Measurements from ENCODE around the gene CACNA1S. TPM values are rescaled to one million over a fixed set of nuclear protein-coding genes. Genes with fewer than 3 reads are reported as not detected.

CACNA1S gene
- total and polyA plus RNA-seq, 2 of the 8 experiments (the other 6 are each of a cell fraction or from before 2014, with no cell fraction given), result 0.06 TPM; not detected in 1

GRCh38 chr1:201024625-201024998, 87.6 kb downstream of the CACNA1S start:
- H3K4me2 ChIP-seq (ENCODE audit: insufficient read depth in 1 of 2, low read depth in 2 of 2, low read length in 2 of 2), result peak overlapping the region; percentile 81 to 90
- CTCF ChIA-PET (ENCODE audit: partially characterized antibody), result interaction anchor here (0.6 to 23.5 kb wide), 16 partner anchors 9 to 912 kb away, joined by 3 to 532 read pairs (median 14); no protein-coding TSS in a partner anchor
- TF ChIP-seq SIX5 (IDR thresholded peaks at IDR 0.05; ENCODE audit: low read depth, low read length), result no peak
- no peak for TF ChIP-seq CBX5 (IDR thresholded peaks at IDR 0.05; ENCODE audit: low read depth, low read length)
- TF ChIP-seq TEAD4 (IDR thresholded peaks at IDR 0.05; ENCODE audit: low read depth, low read length), result no peak
- TF ChIP-seq SP1 (IDR thresholded peaks at IDR 0.05; ENCODE audit: low read depth, low read length), result no peak
- no peak for TF ChIP-seq RBBP5 (IDR thresholded peaks at IDR 0.05; ENCODE audit: borderline replicate concordance, low read depth, low read length)

More at GRCh38 chr1:201024625-201024998, 87.6 kb downstream of the CACNA1S start:
- Histone ChIP-seq H3K18ac (ENCODE audit: extremely low read depth, low read length) (peak overlapping the region; percentile 88; the same call in 1 of the 2 replicates), H3K9ac (replicated peaks in 1 of 4; ENCODE audit: extremely low read depth in 1 of 4, low read depth in 3 of 4, low read length in 3 of 4) (no peak overlapping the region), H3K79me1 (ENCODE audit: low read depth, low read length) (no peaks in the 10 kb centered on the region), H3K4me1 (replicated peaks in 1 of 4; ENCODE audit: control insufficient read depth in 3 of 4, insufficient read depth in 4 of 4, low read length in 3 of 4) (peaks cover 22 to 46% (median 36%) of the 10 kb centered on the region in 4 experiments), H3K23ac (ENCODE audit: insufficient read length) (no peak overlapping the region), H3K27me3 (replicated peaks in 1 of 4; ENCODE audit: control insufficient read depth in 3 of 4, extremely low read depth in 1 of 4, insufficient read depth in 3 of 4, low read length in 3 of 4) (peaks cover 0 to 5% (median under 1%) of the 10 kb centered on the region in 4 experiments; a peak in 2 of 7 replicates), H3K9me3 (ENCODE audit: insufficient read depth in 2 of 2, low read depth in 1 of 2, low read length in 1 of 2) (no peaks in the 10 kb centered on the region), H2BK15ac (ENCODE audit: low read length) (no peak overlapping the region), H3K14ac (ENCODE audit: insufficient read length) (no peak overlapping the region), H2AFZ (ENCODE audit: low read length) (no peak overlapping the region), H4K5ac (ENCODE audit: insufficient read length, low read depth, low read length) (no peak overlapping the region), H4K20me1 (replicated peaks in 1 of 2; ENCODE audit: control insufficient read depth in 1 of 2, insufficient read depth in 2 of 2, low read length in 2 of 2) (peaks cover 0 to 1% of the 10 kb centered on the region in 2 experiments), H3K56ac (replicated peaks; ENCODE audit: insufficient read length, low read depth, low read length) (no peak overlapping the region), H2BK20ac (ENCODE audit: low read length) (0 out of 2 replicates have a peak overlapping the region, but pooled peaks have one; percentile 72), H4K91ac (replicated peaks; ENCODE audit: insufficient read length, low read length) (peak overlapping the region; percentile 58), H3K79me2 (ENCODE audit: control insufficient read depth in 1 of 2, insufficient read depth in 2 of 2, low read length in 2 of 2) (peaks cover 0 to 12% of the 10 kb centered on the region in 2 experiments; a peak in 1 of 4 replicates), H3K27ac (ENCODE audit: low read depth, low read length) (no peak overlapping the region), H3K36me3 (ENCODE audit: control insufficient read depth in 2 of 4, insufficient read depth in 4 of 4, low read length in 3 of 4) (peaks cover 0 to 5% (median 0%) of the 10 kb centered on the region in 4 experiments; a peak in 3 of 8 replicates), H2BK5ac (ENCODE audit: low read depth, low read length) (peak overlapping the region; percentile 35; the same call in 1 of the 2 replicates), H2BK12ac (ENCODE audit: low read depth, low read length) (0 out of 2 replicates have a peak overlapping the region, but pooled peaks have one; percentile 68), H3K23me2 (ENCODE audit: low read depth, low read length) (peaks cover 18% of the 10 kb centered on the region; the same call in 1 of the 2 replicates), H2BK120ac (replicated peaks; ENCODE audit: low read depth, low read length) (no peak overlapping the region), H3K4ac (replicated peaks; ENCODE audit: insufficient read length, low read depth, low read length) (no peak overlapping the region), H3K4me3 (ENCODE audit: extremely low read depth in 1 of 4, insufficient read depth in 2 of 4, low read depth in 3 of 4, low read length in 4 of 4) (peak overlapping the region in 3 of 4 experiments; percentile 31 to 84 (median 44); a peak in 4 of 8 replicates), H2AK5ac (ENCODE audit: low read depth, low read length) (no peak overlapping the region), H4K8ac (ENCODE audit: extremely low read depth, insufficient read depth, low read length) (no peak overlapping the region; the same call in 1 of the 2 replicates)
- POLR2A ChIA-PET (ENCODE audit: partially characterized antibody), result interaction anchor here (1.1 to 6.8 kb wide), 9 partner anchors 9 to 132 kb away, joined by 3 to 41 read pairs (median 5); partner anchors contain the start of gene INAVA
- 83% methylated on average over 2 of the region's 2 CpGs; no CpG with 5 or more reads in 1 of the 2 experiments for WGBS, 2 experiments (ENCODE audit: extremely low coverage in 1 of 2, insufficient coverage in 1 of 2, insufficient read length in 1 of 2, insufficient replicate concordance in 2 of 2, low coverage in 1 of 2, low lambda C conversion rate in 2 of 2, missing lambda C conversion rate in 1 of 2)
- FAIRE-seq, result no peak
- no peak for DNase-seq (ENCODE audit: low read depth in 1 of 2, low spot score in 2 of 2)

Measured in H1 (cell line).